Measurements from ENCODE around the gene ANXA2.
"Not testable (repeated sequence)": the region's sequence is repeated elsewhere in the genome, so short reads cannot be mapped to it uniquely, and the experiment has no call there.

The ANXA2 gene

GRCh38 chr15:60363087-60363549 is 34.7 kb downstream of the ANXA2 start:
- H3K4me3 ChIP-seq (ENCODE audit: low read depth, low read length): no peak overlapping the region
- DNase-seq (ENCODE audit: low read depth): no peak
- TF ChIP-seq, protein P1, sequence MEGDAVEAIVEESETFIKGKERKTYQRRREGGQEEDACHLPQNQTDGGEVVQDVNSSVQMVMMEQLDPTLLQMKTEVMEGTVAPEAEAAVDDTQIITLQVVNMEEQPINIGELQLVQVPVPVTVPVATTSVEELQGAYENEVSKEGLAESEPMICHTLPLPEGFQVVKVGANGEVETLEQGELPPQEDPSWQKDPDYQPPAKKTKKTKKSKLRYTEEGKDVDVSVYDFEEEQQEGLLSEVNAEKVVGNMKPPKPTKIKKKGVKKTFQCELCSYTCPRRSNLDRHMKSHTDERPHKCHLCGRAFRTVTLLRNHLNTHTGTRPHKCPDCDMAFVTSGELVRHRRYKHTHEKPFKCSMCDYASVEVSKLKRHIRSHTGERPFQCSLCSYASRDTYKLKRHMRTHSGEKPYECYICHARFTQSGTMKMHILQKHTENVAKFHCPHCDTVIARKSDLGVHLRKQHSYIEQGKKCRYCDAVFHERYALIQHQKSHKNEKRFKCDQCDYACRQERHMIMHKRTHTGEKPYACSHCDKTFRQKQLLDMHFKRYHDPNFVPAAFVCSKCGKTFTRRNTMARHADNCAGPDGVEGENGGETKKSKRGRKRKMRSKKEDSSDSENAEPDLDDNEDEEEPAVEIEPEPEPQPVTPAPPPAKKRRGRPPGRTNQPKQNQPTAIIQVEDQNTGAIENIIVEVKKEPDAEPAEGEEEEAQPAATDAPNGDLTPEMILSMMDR (IDR thresholded peaks at IDR 0.05; ENCODE audit: low read depth, low read length): no peak
- TF ChIP-seq MYC (IDR thresholded peaks at IDR 0.05; ENCODE audit: low read depth, low read length) (no peak), MAX (IDR thresholded peaks at IDR 0.05; ENCODE audit: low read depth, low read length) (no peak), POLR2A (IDR thresholded peaks at IDR 0.05; ENCODE audit: extremely low read depth, insufficient read length) (no peak)

DNA sequence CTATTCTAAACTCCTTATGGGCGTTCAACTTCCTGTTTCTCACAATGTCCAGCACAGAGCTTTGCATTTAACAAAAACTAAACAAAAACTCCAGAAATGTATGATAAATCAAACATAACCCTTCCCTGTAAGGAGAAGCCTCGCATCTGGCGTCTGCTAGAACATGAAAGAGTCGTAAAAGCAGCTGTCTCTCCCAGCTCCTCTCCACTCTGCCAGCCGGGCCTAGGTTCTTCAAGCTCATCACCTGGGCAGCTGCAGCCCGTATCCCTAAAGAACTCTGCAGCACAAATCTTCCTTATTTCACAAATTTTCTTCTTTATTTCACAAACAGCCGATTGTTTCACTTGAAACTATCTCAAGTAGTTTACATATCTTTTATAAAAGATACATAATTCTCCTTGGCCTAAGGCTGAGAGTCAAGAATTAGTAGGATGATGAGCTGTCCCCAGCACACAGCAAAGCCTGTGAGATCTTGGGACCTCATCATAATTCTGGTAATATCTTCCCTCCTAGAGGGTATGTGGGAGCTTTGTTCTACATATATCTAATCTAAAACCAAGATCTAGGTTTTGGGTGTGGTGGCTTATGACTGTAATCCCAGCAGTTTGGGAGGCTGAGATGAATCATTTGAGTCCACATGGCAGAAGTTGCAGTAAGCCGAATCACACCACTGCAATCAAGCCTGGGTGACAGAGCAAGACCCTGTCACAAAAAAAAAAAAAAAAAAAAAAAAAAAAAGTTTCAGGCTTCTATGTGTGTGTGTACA is 35.3 kb downstream of the ANXA2 start:
- TF ChIP-seq, protein P1 (IDR thresholded peaks at IDR 0.05; ENCODE audit: low read depth, low read length): no peak
- TF ChIP-seq MYC (IDR thresholded peaks at IDR 0.05; ENCODE audit: low read depth, low read length) (no peak), POLR2A (IDR thresholded peaks at IDR 0.05; ENCODE audit: extremely low read depth, insufficient read length) (no peak), MAX (IDR thresholded peaks at IDR 0.05; ENCODE audit: low read depth, low read length) (no peak)
- DNase-seq (ENCODE audit: low read depth): peak; percentile 31
- H3K4me3 ChIP-seq (ENCODE audit: low read depth, low read length): no peak overlapping the region

DNA sequence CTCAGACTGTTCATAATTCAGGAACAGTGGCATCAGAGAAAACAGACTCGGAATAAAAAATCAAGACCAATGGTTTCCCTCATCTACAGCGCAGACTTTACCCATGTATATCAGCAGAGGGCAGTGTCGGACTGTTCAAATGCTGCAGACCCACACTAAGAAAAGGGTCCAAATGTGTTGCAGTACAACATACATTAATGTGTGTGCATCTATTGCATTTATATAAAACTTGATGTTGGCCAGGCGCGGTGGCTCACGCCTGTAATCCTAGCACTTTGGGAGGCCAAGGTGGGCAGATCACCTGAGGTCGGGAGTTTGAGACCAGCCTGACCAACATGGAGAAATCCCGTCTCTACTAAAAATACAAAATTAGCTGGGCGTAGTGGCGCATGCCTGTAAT is 38.0 kb downstream of the ANXA2 start:
- DNase-seq (ENCODE audit: low read depth): peak; percentile 70
- not testable (repeated sequence) for H3K4me3 ChIP-seq (ENCODE audit: low read depth, low read length)
- TF ChIP-seq, protein P1 (IDR thresholded peaks at IDR 0.05; ENCODE audit: low read depth, low read length): peak; percentile 61

GRCh38 chr15:60358935-60359682 is 38.7 kb downstream of the ANXA2 start:
- no peak overlapping the region for H3K4me3 ChIP-seq (ENCODE audit: low read depth, low read length)
- DNase-seq (ENCODE audit: low read depth): no peak
- TF ChIP-seq POLR2A (IDR thresholded peaks at IDR 0.05; ENCODE audit: extremely low read depth, insufficient read length) (no peak), MYC (IDR thresholded peaks at IDR 0.05; ENCODE audit: low read depth, low read length) (no peak), MAX (IDR thresholded peaks at IDR 0.05; ENCODE audit: low read depth, low read length) (no peak)
- TF ChIP-seq, protein P1 (IDR thresholded peaks at IDR 0.05; ENCODE audit: low read depth, low read length): no peak

DNA sequence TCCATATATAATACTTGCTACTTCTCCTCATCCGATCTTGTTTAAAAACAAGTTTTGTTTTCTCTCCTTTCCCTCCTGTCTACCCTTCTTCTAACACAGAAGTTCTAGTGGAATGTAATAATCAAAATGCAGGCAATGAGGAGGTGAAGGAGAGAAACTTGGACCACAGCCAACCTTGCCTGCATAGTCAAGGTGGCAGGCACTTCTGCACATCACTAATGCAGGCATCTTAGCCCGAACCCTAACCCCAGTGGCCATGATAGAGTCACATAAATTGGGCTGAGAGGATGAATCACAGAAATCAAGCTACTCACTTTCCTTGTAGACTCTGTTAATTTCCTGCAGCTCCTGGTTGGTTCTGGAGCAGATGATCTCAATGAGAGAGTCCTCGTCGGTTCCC is 41.0 kb downstream of the ANXA2 start:
- no peak overlapping the region for H3K4me3 ChIP-seq (ENCODE audit: low read depth, low read length)
- no peak for DNase-seq (ENCODE audit: low read depth)
- TF ChIP-seq MAX (IDR thresholded peaks at IDR 0.05; ENCODE audit: low read depth, low read length) (no peak), POLR2A (IDR thresholded peaks at IDR 0.05; ENCODE audit: extremely low read depth, insufficient read length) (no peak), MYC (IDR thresholded peaks at IDR 0.05; ENCODE audit: low read depth, low read length) (no peak)
- TF ChIP-seq, protein P1 (IDR thresholded peaks at IDR 0.05; ENCODE audit: low read depth, low read length): no peak
